Mesothelial cell of epicardium (in vitro differentiated cells): ENCODE results near the gene ZCCHC13. TPM values are rescaled to one million over a fixed set of nuclear protein-coding genes. Genes with fewer than 3 reads are reported as not detected.

ENCODE experiments used
- DNase-seq, 2 experiments: peaks; one replicate each; pipeline ENCODE4 v3.0.0; 2021; ENCODE audit warnings: low spot score in 2 of 2; ENCODE audit not compliant: unreplicated experiment in 2 of 2
- H3K27ac Mint-ChIP-seq: 2 replicates; pipeline ENCODE4 v1.8.0; 2021; ENCODE audit warnings: mixed read lengths
- H3K27me3 Mint-ChIP-seq: 2 replicates; pipeline ENCODE4 v1.8.0; 2021; ENCODE audit warnings: low read depth, mixed read lengths
- H3K36me3 Mint-ChIP-seq: 2 replicates; pipeline ENCODE4 v1.8.0; 2021; ENCODE audit warnings: mixed read lengths
- H3K4me1 Mint-ChIP-seq: 2 replicates; pipeline ENCODE4 v1.8.0; 2021; ENCODE audit warnings: mixed read lengths
- H3K4me3 Mint-ChIP-seq: 2 replicates; pipeline ENCODE4 v1.8.0; 2021; ENCODE audit warnings: mild to moderate bottlenecking, moderate library complexity, mixed read lengths
- H3K9me3 Mint-ChIP-seq: 2 replicates; pipeline ENCODE4 v1.8.0; 2021; ENCODE audit warnings: mixed read lengths
- CTCF ChIP-seq: fragments of 200-600 bp; sonication (generic); IDR thresholded peaks from one replicate; pipeline ENCODE4 v1.5.0; 2021; ENCODE audit warnings: antibody characterized with exemption; ENCODE audit not compliant: unreplicated experiment
- microRNA-seq: library from miRNA; unstranded; fragments of <30 nt; microRNA quantifications from one replicate; pipeline ENCODE4 v1.2.0, GENCODE V29; 2021; ENCODE audit warnings: inconsistent platforms, mixed read lengths
- total RNA-seq: library from RNA; stranded (reverse); gene quantifications from 3 replicates; pipeline ENCODE4 v1.2.1, GENCODE V29; 2021

ZCCHC13 gene
- total RNA-seq, 1 donor from 2014 or later, result not detected

- peaks cover 2% of the 10 kb centered on the region for H3K36me3 Mint-ChIP-seq
- no peak overlapping the region for H3K4me3 Mint-ChIP-seq
- H3K27me3 Mint-ChIP-seq, result no peaks in the 10 kb centered on the region
- no peak for DNase-seq
- no peak for TF ChIP-seq CTCF
- H3K27ac Mint-ChIP-seq, result no peak overlapping the region
- no peaks in the 10 kb centered on the region for H3K4me1 Mint-ChIP-seq
- peaks cover 26% of the 10 kb centered on the region for H3K9me3 Mint-ChIP-seq
These were observed 40.3 kb downstream of the ZCCHC13 start for GRCh38 chrX:74344280-74344622.

- Mint-ChIP-seq H3K27ac (no peak overlapping the region), H3K4me3 (no peak overlapping the region), H3K4me1 (no peaks in the 10 kb centered on the region), H3K27me3 (no peaks in the 10 kb centered on the region), H3K9me3 (peaks cover 20% of the 10 kb centered on the region), H3K36me3 (no peaks in the 10 kb centered on the region)
- DNase-seq, result no peak
- no peak for TF ChIP-seq CTCF
These were observed 42.1 kb downstream of the ZCCHC13 start for GRCh38 chrX:74346088-74346487.

GRCh38 chrX:74349387-74349786 lies 45.4 kb downstream of the ZCCHC13 start:
- Mint-ChIP-seq H3K27me3 (no peaks in the 10 kb centered on the region), H3K4me3 (no peak overlapping the region)
- DNase-seq, result no peak

GRCh38 chrX:74351760-74352159 lies 47.8 kb downstream of the ZCCHC13 start:
- no peak for TF ChIP-seq CTCF
- no peak for DNase-seq
- H3K4me1 Mint-ChIP-seq, result no peaks in the 10 kb centered on the region
- no peak overlapping the region for H3K4me3 Mint-ChIP-seq
- H3K27ac Mint-ChIP-seq, result no peak overlapping the region
- no peaks in the 10 kb centered on the region for H3K9me3 Mint-ChIP-seq
- no peaks in the 10 kb centered on the region for H3K36me3 Mint-ChIP-seq
- no peaks in the 10 kb centered on the region for H3K27me3 Mint-ChIP-seq

More at GRCh38 chrX:74349387-74349786, 45.4 kb downstream of the ZCCHC13 start:
- Mint-ChIP-seq H3K9me3 (peaks cover 2% of the 10 kb centered on the region), H3K36me3 (no peaks in the 10 kb centered on the region), H3K27ac (no peak overlapping the region), H3K4me1 (no peaks in the 10 kb centered on the region)
- no peak for TF ChIP-seq CTCF

- H3K27me3 Mint-ChIP-seq, result no peaks in the 10 kb centered on the region
- no peak overlapping the region for H3K27ac Mint-ChIP-seq
- no peaks in the 10 kb centered on the region for H3K4me1 Mint-ChIP-seq
- H3K4me3 Mint-ChIP-seq, result no peak overlapping the region
- no peaks in the 10 kb centered on the region for H3K9me3 Mint-ChIP-seq
- no peak for TF ChIP-seq CTCF
- DNase-seq, result no peak
- H3K36me3 Mint-ChIP-seq, result no peaks in the 10 kb centered on the region
These were observed 50.0 kb downstream of the ZCCHC13 start for GRCh38 chrX:74353984-74354383.

Small RNAs within 50 kb of the gene (microRNA-seq; reads per million reads assigned to microRNA genes)
- gene MIR374A (1,025 reads per million, percentile 80 among the genes with 10 or more reads in this experiment), gene MIR545 (7.0 reads per million, percentile 26 among the genes with 10 or more reads in this experiment)

Other genes with a start within 250 kb of the ZCCHC13 start
- gene SLC16A2, start 117.3 kb downstream of the ZCCHC13 start, total RNA-seq, result 14.8 to 15.2 TPM (median 15.0 TPM) in 3 replicates